LNCAP (cell line): ENCODE measurements around the gene DDX21.

ENCODE experiments used
- CTCF ChIP-seq: fragments of 450-650 bp; IDR thresholded peaks from 2 replicates; pipeline ENCODE4 v1.5.1; 2017; ENCODE audit warnings: mild to moderate bottlenecking

The DDX21 gene

GRCh38 chr10:69007260-69007659 lies 51.3 kb downstream of the DDX21 start:
- TF ChIP-seq CTCF: no peak

DNA sequence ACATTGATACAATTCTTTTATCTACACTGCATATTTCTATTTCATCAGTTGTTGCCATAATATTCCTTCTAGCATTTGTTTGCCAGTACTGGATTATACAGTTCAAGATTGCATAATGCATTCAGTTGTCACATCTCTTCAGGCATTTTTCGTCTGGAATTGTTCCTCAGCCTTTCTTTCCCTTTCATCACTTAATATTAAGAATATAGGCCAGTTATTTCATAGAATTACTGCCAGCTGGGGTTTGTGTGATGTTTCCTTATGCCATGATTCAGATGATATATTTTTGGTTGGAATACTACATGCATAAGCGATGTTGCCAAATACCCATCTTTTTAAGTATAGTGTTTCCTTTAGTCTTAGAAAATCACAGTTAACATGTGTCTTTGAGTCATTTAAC lies 53.4 kb downstream of the DDX21 start:
- no peak for TF ChIP-seq CTCF

- no peak for TF ChIP-seq CTCF
Measured at GRCh38 chr10:69010151-69010640, 54.2 kb downstream of the DDX21 start.

- TF ChIP-seq CTCF: no peak
Measured at GRCh38 chr10:69014171-69014570, 58.2 kb downstream of the DDX21 start.

DNA sequence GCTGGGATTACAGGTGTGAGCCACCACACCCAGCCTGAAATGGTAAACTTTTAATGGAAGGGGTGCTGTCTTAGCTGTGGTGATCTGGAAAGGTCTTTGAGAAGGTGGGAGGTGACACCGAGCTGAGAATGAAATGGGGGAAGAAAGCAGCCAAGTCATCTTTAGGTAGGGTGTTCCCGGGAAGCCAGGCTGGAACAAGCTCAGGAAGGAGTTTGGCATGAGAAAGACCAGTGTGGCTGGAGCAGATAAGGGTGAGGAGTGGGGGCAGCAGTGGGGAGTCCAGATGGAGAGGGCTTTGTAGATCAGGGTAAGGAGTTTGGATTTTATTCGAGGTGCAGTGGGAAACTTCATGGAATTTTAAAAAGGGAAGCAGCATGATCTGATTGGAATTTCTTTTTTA lies 62.6 kb downstream of the DDX21 start:
- TF ChIP-seq CTCF: no peak

GRCh38 chr10:69022611-69023010 lies 66.6 kb downstream of the DDX21 start:
- TF ChIP-seq CTCF: no peak

DNA sequence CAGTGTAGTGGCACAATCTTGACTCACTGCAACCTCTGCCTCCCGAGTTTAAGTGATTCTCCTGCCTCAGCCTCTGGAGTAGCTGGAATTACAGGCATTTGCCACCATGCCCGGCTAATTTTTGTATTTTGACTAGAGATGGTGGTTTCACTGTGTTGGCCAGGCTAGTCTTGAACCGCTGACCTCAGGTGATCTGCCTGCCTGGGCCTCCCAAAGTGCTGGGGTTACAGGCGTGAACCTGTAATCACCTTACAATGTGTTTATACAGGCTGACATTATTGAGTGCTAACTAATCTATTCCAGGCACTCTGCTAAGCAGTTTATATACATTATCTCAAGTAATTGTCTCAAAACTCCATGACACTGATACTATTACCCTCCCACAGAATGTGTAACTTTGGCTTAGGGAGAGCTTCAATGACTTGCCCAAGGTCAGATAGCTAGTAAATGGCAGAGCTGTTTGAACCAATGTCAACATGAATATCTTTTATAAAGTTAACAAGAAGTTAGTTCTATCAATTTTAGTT lies 69.5 kb downstream of the DDX21 start:
- no peak for TF ChIP-seq CTCF

GRCh38 chr10:69033256-69033655 lies 77.3 kb downstream of the DDX21 start:
- TF ChIP-seq CTCF: no peak
